AG10803 (cell line): ENCODE results near the gene FCRLA.
A peak's percentile ranks its signal among the peaks of the same experiment; 100 is the strongest.

Source experiments
- DNase-seq: peaks from one replicate; pipeline ENCODE4 v3.0.0; 2010; ENCODE audit warnings: low read depth
- H3K4me3 ChIP-seq: 2 replicates; pipeline ENCODE4 v1.5.1; 2011; ENCODE audit warnings: mild to moderate bottlenecking, low read length, control low read depth
- CTCF ChIP-seq: conservative IDR thresholded peaks from 2 replicates; pipeline ENCODE4 v1.5.1; 2011; ENCODE audit warnings: mild to moderate bottlenecking, low read length, control low read depth, inconsistent platforms

FCRLA gene

GRCh38 chr1:161705537-161705936 lies 1.5 kb upstream of the FCRLA start:
- H3K4me3 ChIP-seq: no peak overlapping the region
- no peak for DNase-seq
- no peak for TF ChIP-seq CTCF

- peak; percentile 82 for DNase-seq
- no peak overlapping the region for H3K4me3 ChIP-seq
These were observed 932 bp upstream of the FCRLA start for GRCh38 chr1:161706113-161706481.

GRCh38 chr1:161707503-161707902 lies 474 bp downstream of the FCRLA start:
- no peak for TF ChIP-seq CTCF
- no peak overlapping the region for H3K4me3 ChIP-seq
- no peak for DNase-seq

More at GRCh38 chr1:161706113-161706481, 932 bp upstream of the FCRLA start:
- TF ChIP-seq CTCF: no peak

DNA sequence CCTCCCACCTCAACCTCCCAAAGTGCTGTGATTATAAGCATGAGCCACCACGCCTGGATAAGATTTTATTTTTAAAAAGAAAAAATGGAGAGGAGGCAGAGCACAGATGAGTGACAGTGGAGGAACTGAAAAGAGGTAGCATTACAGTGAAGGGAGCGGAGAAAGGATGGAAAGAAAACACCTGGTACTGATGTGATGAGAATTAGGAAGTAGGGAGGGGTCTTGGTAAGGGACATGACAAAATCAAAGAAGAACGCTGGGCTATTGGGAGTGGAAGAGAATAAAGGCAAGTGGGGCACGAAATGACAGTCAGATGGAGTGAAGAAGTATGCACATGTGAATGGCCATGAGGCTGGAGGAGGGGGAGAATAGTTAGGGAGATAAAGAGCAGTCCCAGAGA lies 2.3 kb downstream of the FCRLA start:
- TF ChIP-seq CTCF: no peak
- H3K4me3 ChIP-seq: no peak overlapping the region
- DNase-seq: no peak

- no peak for TF ChIP-seq CTCF
- no peak overlapping the region for H3K4me3 ChIP-seq
These were observed 3.5 kb downstream of the FCRLA start for GRCh38 chr1:161710560-161710959.

DNA sequence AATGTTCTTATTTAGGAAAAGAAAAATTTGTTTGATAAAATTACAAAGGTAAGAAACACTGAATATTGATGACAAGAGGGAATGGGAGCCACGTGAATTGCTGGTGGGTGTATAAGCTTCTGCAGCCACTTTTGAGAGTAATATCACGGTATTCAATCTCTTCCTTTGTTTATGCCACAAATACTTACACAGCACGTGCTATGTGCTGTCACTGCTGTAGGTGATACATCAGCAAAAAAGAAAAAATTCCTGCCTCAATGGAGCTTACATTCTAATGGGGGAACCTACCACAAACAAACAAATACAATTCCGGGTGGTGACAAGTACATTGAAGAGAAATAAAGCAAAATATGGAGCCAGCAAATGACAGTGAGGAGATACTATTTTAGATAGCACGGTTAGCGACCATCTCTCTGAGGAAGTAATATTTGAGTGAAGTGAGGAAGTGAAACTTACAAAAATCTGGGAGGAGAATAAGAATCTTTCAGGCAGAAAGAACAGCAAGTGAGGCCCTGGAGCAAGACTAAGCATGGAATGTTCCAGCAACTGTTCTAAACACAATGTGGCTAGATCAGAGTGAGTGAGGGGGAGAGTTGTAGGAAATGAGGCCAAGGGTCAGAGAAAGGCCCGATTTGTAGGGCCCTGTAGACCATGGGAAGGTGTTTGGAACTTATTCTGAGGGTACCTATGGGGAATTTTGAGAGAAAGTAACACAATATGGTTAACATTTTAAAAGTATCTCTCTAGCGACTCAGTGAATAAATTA lies 11.7 kb downstream of the FCRLA start:
- no peak for DNase-seq
- TF ChIP-seq CTCF: no peak
- no peak overlapping the region for H3K4me3 ChIP-seq

More at GRCh38 chr1:161710560-161710959, 3.5 kb downstream of the FCRLA start:
- DNase-seq: peak; percentile 28

GRCh38 chr1:161719325-161719611 lies 12.2 kb downstream of the FCRLA start:
- TF ChIP-seq CTCF: no peak

More at GRCh38 chr1:161719325-161719611, 12.2 kb downstream of the FCRLA start:
- H3K4me3 ChIP-seq: no peak overlapping the region
- no peak for DNase-seq
